Nucleus accumbens (tissue), 56 donors: ENCODE measurements around the gene INO80D.
"Not testable (repeated sequence)": the region's sequence is repeated elsewhere in the genome, so short reads cannot be mapped to it uniquely, and the experiment has no call there.

Experiments
- DNase-seq, 56 donors: peaks; one replicate each; lab custom pipeline; 2025; lab: John Stamatoyannopoulos, UW

Gene INO80D

GRCh38 chr2:205984381-205984780 is 101.6 kb downstream of the INO80D start:
- no peak for DNase-seq

DNA sequence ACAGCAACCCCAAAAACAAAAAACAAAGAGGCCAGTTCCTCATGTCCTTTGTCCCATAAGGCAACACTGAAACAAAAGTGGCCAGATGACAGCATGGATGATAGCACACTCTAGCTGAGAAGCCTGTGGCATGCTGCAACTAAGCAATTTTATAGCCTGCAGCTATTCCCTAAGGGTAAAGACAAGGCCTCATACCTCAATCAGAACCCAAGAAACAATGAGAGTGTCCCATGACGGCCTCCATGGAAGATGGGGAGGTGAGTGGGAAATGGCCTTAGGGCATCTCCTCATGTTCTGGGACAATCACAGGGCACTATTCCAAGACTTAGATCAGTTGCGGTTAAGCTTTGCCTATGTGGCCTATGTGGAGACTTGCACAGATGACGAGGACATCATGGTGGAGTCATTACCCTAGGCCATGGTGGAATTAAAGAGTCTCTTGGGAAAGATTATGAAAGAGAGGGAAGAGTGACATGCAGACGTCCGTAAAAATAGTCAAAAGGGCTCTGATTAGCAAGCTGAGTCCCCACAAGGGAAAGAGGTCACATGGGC is 103.1 kb downstream of the INO80D start:
- no peak for DNase-seq

DNA sequence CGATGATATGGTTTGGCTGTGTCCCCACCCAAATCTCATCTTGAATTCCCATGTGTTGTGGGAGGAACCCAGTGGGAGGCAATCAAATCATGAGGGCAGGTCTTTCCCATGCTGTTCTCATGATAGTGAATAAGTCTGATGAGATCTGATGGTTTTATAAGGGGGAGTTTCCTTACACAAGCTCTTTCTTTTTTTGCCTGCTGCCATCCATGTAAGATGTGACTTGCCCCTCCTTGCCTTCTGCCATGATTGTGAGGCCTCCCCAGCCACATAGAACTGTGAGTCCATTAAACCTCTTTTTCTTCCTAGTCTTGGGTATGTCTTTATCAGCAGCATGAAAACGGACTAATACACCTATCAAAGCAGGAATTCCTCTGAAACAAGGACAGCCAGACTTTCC is 107.2 kb downstream of the INO80D start:
- DNase-seq: not testable (repeated sequence)

GRCh38 chr2:205977699-205978098 is 108.3 kb downstream of the INO80D start:
- DNase-seq: not testable (repeated sequence)

GRCh38 chr2:205976934-205977659 is 108.9 kb downstream of the INO80D start:
- DNase-seq: not testable (repeated sequence)

GRCh38 chr2:205976120-205976814 is 109.7 kb downstream of the INO80D start:
- no peak for DNase-seq

GRCh38 chr2:205975082-205975949 is 110.7 kb downstream of the INO80D start:
- DNase-seq: no peak

DNA sequence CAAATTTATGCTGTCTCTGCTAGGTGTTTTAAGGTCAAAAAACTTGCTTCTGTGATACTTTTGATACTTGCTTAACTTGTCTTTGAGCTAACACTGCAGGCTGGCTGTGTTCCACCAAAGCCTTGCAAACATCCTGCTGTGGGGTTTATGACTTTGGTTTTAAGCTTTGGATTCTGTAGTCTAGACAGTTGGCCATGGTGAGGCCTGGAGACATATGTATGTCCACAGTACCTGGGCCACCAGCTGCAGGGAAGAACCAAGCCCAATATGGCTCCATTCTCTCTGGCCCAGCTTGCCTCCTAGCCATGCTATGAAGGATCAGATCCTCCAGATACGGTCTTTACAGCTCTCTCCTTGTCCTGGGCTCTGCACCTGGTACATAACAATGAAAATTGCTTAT is 113.9 kb downstream of the INO80D start:
- no peak for DNase-seq

- no peak for DNase-seq
Measured at GRCh38 chr2:205970348-205970747, 115.6 kb downstream of the INO80D start.

DNA sequence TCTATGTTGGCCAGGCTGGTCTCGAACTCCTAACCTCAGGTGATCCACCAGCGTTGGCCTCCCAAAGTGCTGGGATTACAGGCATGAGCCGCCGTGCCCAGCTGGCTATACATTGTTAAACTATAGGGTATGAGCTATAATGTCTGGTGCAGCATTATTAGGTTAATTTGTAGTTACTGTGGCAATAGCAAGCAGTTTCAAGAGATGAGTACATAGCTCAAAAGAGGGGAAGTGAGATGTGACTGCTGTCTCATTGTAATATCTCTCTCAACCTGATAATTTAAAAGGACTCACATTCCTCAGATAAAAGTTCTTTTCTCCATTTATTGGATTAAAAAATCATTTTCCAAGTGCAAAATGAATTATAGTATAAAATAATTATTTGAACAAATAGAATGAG is 116.4 kb downstream of the INO80D start:
- DNase-seq: no peak

DNA sequence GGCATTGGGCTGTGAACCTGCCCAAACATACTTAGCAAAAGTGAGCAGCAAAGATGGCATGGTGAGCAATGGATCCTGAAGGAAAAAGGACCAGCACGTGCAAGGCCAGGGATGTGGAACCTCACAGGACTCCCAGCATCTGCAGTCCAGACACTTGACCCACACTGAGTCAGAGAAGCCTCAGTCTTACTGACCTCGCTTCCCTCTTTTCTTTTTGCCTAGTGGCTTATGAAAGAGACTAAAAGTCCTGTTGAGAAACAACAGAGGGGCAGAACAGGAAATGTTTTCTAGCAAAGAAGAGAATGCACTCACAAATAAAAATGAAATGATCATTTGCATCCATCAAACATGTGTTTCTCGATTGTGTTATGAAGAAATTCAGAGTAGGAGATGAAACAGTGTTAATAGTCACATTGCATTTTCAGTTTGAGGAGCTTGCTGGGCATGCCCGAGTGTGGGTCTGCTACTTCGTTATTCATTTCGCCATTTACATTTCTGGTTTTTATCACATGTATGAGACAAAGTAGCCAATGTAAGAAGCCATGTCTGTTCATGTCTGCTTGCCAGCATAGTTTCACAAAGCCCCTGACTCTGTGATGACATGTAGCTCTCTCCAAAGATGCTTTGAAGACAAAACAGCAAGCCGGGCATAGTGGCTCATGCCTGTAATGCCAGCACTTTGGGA is 118.4 kb downstream of the INO80D start:
- no peak for DNase-seq

GRCh38 chr2:205965707-205966106 is 120.3 kb downstream of the INO80D start:
- DNase-seq: no peak

DNA sequence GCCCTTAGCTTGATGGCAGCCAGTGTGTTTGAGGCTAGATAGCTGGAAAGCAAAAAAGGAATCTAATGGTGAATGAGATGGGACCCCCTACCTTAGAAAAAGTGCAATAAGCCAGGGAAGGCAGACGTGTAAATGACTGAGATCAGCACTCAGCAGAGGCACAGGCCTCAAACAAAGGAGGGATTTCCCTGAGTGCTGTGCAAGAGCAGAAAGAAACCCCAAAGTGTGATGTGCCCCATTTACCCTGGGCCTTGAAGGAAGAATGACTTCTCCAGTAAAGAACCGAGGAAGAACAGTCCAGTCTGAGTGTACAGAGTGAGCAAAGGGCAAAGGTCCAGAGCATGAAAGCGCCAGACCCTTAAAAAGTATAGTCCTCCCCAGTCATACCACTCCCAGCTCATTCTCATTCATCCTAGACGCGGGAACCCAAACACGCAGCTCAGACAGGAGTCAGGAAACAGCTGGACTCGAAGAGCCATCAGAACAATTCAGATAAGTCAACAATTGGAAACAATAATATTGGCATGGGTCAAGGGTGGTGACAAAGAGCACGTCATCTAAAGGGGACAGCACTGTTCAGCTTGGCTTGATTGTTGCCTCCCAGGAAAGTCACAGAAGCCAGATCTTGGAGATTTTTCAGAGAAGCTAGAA is 121.7 kb downstream of the INO80D start:
- no peak for DNase-seq

- DNase-seq: no peak
Measured at GRCh38 chr2:205959521-205959920, 126.5 kb downstream of the INO80D start.

DNA sequence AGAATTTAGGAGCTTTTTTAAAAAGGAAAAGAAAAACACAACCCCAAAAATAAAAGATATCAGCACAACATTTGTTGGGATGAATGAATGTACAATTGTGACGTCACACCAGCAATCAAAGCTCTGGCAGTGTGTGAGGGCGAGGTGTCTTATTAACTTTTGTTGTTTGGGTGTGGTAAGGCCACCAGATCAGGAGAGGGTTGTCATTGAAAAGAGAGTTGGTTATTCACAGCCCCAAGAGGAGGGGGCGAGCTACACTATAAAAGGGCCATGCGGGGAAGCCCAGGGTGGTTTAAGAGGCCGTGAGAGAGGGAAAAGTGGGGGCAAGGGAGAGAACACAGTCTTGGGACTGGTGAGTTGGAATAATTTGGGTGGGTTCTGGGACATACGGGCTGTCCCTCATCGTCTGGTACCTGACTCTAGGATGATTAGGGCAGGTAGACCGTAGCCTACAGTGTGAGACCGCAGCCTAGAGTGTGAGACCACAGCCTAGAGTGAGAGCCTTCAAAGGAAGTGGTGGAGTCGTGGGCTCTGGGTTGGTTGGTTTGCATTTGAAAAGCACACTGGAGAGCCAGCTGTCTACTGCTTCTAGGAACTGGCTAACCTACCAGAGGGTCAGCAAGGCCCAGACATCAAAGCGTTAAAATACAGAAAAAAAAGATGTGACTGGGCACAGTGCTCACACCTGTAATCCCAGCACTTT is 128.4 kb downstream of the INO80D start:
- no peak for DNase-seq

- DNase-seq: no peak
Measured at GRCh38 chr2:205954707-205955106, 131.3 kb downstream of the INO80D start.

- DNase-seq: no peak
Measured at GRCh38 chr2:205952282-205952681, 133.7 kb downstream of the INO80D start.

DNA sequence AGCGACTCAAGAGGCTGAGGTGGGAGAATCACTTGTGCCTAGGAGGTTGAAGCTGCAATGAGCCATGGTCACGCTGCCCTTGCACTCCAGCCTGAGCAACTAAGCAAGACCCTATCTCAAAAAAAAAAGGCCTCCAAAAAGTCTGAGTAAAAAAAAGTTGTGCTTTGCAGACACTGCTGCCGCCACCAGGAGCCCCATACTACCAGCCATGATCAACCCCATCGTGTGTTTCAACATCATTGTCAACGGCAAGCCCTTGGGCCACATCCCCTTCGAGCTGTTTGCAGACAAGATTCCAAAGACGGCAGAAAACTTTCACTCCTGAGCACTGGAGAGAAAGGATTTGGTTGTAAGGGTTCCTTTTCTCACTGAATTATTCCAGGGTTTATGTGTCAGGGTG is 137.1 kb downstream of the INO80D start:
- no peak for DNase-seq

DNA sequence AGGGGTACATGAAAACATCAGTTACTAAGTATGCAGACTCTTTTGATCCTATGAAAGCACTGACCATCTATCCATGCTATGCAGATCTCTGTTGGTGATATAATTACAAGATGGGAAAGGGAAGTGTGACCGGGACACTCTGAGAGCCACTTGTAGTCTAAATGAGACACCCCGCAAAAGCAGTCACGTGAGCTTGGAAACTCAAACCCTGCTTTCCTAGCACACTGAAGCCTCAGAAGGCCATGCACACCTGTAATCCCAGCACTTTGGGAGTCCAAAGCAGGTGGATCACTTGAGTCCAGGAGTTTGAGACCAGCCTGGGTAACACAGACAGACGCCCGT is 137.5 kb downstream of the INO80D start:
- DNase-seq: no peak
